GM19397 (cell line): ENCODE measurements around the gene EHMT2.
"Not testable (repeated sequence)": the region's sequence is repeated elsewhere in the genome, so short reads cannot be mapped to it uniquely, and the experiment has no call there.

Experiments used
- ATAC-seq: cut with Tn5 transposase; IDR thresholded peaks from one replicate; pipeline ENCODE4 v1.9.1; 2021; ENCODE audit warnings: mild to moderate bottlenecking, moderate library complexity; ENCODE audit not compliant: unreplicated experiment

Gene EHMT2

GRCh38 chr6:31844507-31844906 lies 53.0 kb downstream of the EHMT2 start:
- ATAC-seq, result no peak

DNA sequence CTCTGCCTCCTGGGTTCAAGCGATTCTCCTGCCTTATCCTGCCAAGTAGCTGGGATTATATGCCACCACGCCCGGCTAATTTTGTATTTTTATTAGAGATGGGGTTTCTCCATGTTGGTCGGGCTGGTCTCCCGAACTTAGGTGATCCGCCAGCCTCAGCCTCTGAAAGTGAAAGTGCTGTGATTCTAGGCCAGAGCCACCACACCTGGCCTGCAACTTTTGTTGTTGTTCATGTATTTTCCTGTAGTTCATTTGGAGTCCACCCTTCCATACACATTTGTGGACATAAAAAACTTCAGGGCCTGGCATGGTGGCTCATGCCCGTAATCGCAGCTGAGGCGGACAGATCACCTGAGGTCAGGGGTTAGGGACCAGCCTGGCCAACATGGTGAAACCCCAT lies 55.4 kb downstream of the EHMT2 start:
- ATAC-seq, result no peak

GRCh38 chr6:31839779-31840126 lies 57.7 kb downstream of the EHMT2 start:
- not testable (repeated sequence) for ATAC-seq

- ATAC-seq, result no peak
Observed at GRCh38 chr6:31838968-31839367, 58.5 kb downstream of the EHMT2 start.

GRCh38 chr6:31838114-31838553 lies 59.4 kb downstream of the EHMT2 start:
- not testable (repeated sequence) for ATAC-seq

GRCh38 chr6:31837369-31838113 lies 60.0 kb downstream of the EHMT2 start:
- no peak for ATAC-seq

DNA sequence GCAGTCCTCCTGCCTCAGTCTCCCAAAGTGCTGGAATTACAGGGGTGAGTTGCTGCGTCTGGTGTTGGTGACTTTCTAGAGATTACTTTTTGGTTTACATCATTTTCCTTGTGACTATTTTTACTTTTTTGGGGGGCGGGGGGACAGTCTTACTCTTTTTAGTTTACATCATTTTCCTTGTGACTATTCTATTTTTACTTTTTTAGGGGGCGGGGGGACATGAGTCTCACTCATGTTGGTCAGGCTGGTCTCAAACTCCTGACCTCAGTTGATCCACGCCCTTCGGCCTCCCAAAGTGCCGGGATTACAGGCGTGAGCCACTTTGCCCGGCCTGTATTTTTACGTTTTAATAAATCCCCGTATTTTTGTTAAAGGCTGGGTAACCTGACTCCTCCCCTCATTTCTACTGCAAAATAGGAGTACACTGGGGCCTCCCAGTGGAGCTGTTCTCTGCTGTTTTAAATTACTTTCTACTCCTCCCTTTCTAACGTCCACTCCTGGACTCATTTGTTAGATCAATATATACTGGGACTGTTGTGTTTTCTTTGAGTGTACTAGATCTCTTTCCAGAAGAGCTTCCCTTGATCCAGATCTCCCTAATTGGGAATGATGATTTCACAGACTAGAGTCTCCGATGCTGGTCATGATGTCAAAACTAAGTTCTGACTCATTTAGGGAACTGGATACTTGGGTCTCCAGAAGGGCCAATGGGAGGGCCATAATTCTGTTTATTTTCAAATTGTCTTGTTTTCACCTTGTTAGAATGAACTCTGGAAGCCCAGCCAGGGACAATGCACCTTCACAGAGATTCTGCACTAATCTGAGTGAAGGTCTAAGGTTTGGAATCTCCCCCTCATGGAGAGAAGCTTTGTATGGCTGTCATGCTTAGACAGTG lies 60.8 kb downstream of the EHMT2 start:
- ATAC-seq, result no peak

DNA sequence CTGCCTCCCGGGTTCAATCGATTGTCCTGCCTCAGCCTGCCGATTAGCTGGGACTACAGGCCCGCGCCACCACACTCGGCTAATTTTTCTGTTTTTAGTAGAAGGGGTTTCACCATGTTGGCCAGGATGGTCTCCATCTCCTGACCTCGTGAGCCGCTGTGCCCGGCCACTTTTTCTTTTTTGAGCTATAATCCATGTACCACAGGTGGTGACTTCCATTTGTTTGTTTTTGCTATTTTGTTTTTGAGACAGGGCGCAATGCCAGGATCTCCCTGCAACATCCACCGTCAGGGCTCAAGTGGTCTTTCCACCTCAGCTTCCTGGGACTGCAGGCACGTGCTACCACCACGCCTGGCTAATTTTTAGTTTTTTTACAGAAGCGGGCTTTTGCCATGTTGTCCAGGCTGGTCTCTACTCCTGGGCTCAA lies 61.4 kb downstream of the EHMT2 start:
- no peak for ATAC-seq

GRCh38 chr6:31834367-31835250 lies 62.9 kb downstream of the EHMT2 start:
- ATAC-seq, result no peak

DNA sequence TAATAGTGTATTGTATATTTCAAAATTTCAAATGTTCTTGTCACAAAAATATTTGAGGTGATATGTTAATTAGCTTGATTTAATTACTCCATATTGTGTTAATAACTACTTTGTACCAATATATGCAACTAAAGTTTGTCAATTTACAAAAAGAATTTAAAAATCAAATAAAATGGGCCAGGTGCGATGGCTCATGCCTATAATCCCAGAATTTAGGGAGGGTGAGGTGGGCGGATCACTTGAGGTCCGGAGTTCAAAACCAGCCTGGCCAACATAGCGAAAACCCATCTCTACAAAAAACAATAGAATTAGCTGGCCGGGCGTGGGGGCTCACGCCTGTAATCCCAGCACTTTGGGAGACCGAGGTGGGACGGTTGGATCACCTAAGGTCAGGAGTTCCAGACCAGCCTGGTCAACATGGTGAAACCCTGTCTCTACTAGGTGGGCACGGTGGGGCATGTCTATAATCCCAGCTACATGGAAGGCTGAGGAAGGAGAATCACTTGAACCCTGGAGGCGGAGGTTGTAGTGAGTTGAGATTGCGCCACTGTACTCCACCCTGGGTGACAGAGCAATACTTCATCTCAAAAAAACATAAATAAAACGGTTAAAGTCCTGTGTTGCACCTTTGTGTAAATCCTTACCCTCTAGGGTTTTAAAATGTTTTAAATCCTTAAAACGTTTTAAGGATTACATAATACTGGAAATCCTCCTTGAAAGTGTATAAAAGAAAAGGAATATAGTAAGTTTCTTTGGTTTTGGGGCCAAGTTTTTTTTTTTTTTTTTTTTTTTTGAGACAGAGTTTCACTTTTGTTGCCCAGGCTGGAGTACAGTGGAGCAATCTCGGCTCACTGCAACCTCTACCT lies 65.9 kb downstream of the EHMT2 start:
- ATAC-seq, result no peak

DNA sequence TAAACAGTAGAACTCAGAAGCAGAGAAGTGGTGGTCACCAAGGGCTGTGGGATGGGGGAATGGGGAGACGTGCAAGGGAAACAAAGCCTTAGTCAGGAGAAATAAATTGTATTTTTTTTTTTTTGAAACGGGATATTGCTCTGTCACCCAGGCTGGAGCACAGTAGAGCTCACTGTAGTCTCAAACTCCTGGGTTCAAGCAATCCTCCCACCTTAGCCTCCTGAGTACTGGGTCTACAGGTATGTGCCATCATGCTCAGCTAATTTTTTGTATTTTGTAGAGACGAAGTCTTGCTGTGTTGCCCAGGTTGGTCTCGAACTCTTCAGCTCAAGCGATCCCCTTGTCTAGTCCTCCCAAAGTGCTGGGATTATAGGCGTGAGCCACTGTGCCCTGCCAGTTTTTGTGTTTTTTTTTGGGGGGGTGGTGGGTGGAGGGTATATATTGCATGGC lies 66.6 kb downstream of the EHMT2 start:
- no peak for ATAC-seq
